A549 (cell line): ENCODE measurements around the gene TMEM37. TPM values are rescaled to one million over a fixed set of nuclear protein-coding genes. Genes with fewer than 3 reads are reported as not detected.
A peak's percentile ranks its signal among the peaks of the same experiment; 100 is the strongest.

Experiments used
- ATAC-seq, 2 experiments: fragments of 200-7000 bp in 1 of 2; fragments of >200 bp in 1 of 2; cut with Nextera tagmentation in 1 of 2; cut with Tn5 transposase in 1 of 2; 3 replicates each; pipeline versions ENCODE4 v1.8.0 to v1.9.1; 2018 to 2020; ENCODE audit warnings: mild to moderate bottlenecking in 1 of 2, moderate library complexity in 1 of 2
- CTCF ChIA-PET: fragments of 300-600 bp; sonication (Branson Sonifier 250); formaldehyde crosslinking; extraction: SDS; loops from one replicate; lab custom pipeline; 2021; ENCODE audit warnings: antibody characterized with exemption, inconsistent platforms; lab: Yijun Ruan, JAX
- POLR2A ChIA-PET: fragments of 350-600 bp; formaldehyde crosslinking; extraction: SDS; loops from one replicate; lab custom pipeline; 2021; ENCODE audit warnings: antibody characterized with exemption, inconsistent platforms; lab: Yijun Ruan, JAX
- DNase-seq, 2 experiments: peaks; one replicate each; pipeline versions ENCODE4 v3.0.0 to v3.0.0-alpha.2; 2011 to 2016; ENCODE audit warnings: low read depth in 1 of 2, low spot score in 1 of 2
- FAIRE-seq: peaks from 2 replicates; lab custom pipeline; 2011; peaks lifted over from hg19 to GRCh38; lab: Jason Lieb, UNC
- H3K27ac ChIP-seq, 2 experiments: fragments of >200 bp; sonication (Bioruptor Twin); formaldehyde crosslinking; 3 replicates each; pipeline ENCODE4 v1.5.1; 2016 to 2017
- H3K4me1 ChIP-seq: fragments of >200 bp; sonication (Bioruptor Twin); formaldehyde crosslinking; 3 replicates; pipeline ENCODE4 v1.6.1; 2016
- H3K4me2 ChIP-seq: fragments of >200 bp; sonication (Bioruptor Twin); formaldehyde crosslinking; 3 replicates; pipeline ENCODE4 v1.6.1; 2016
- H3K4me3 ChIP-seq: fragments of >200 bp; sonication (Bioruptor Twin); formaldehyde crosslinking; 3 replicates; pipeline ENCODE4 v1.5.1; 2016
- H3K9me3 ChIP-seq: fragments of >200 bp; sonication (Bioruptor Twin); formaldehyde crosslinking; 3 replicates; pipeline ENCODE4 v1.6.1; 2016
- BCL3 ChIP-seq: fragments of >200 bp; sonication (Bioruptor Twin); formaldehyde crosslinking; IDR thresholded peaks from 3 replicates; pipeline ENCODE4 v1.6.1; 2016
- CHD4 ChIP-seq: fragments of 200-600 bp; sonication (generic); IDR thresholded peaks from 2 replicates; pipeline ENCODE4 v1.6.1; 2016; ENCODE audit warnings: antibody characterized with exemption, mild to moderate bottlenecking, borderline replicate concordance
- CTCF ChIP-seq: fragments of >200 bp; sonication (Bioruptor Twin); formaldehyde crosslinking; IDR thresholded peaks from 3 replicates; pipeline ENCODE4 v1.5.1; 2016
- EP300 ChIP-seq, 2 experiments: fragments of >200 bp; sonication (Bioruptor Twin); formaldehyde crosslinking; IDR thresholded peaks; 2 replicates in 1 of 2; 3 replicates in 1 of 2; pipeline ENCODE4 v1.6.1; 2016 to 2017
- ESRRA ChIP-seq: fragments of 150-350 bp; IDR thresholded peaks from 2 replicates; pipeline ENCODE4 v1.6.1; 2014; ENCODE audit warnings: mild to moderate bottlenecking, low read length, borderline replicate concordance
- FOSB ChIP-seq: fragments of 250-450 bp; sonication (Bioruptor Pico); IDR thresholded peaks from 2 replicates; pipeline ENCODE4 v1.5.0; 2020; ENCODE audit warnings: mild to moderate bottlenecking, moderate library complexity
- HEYL ChIP-seq: fragments of 250-450 bp; sonication (Bioruptor Pico); IDR thresholded peaks from 2 replicates; pipeline ENCODE4 v1.8.0; 2021; ENCODE audit warnings: mild to moderate bottlenecking, moderate library complexity
- KDM5A ChIP-seq: fragments of 200-600 bp; sonication (generic); IDR thresholded peaks from 2 replicates; pipeline ENCODE4 v1.6.1; 2016; ENCODE audit warnings: antibody characterized with exemption, mild to moderate bottlenecking
- MAZ ChIP-seq: fragments of 150-350 bp; IDR thresholded peaks from 2 replicates; pipeline ENCODE4 v1.6.1; 2014; ENCODE audit warnings: antibody characterized with exemption, low read depth, low read length, borderline replicate concordance
- MYC ChIP-seq: IDR thresholded peaks from 2 replicates; pipeline ENCODE4 v1.6.1; 2012; ENCODE audit warnings: mild to moderate bottlenecking, inconsistent platforms, low read length, improper control_type of control experiment, borderline replicate concordance
- NPAS2 ChIP-seq: fragments of 250-450 bp; sonication (Bioruptor Pico); IDR thresholded peaks from 2 replicates; pipeline ENCODE4 v1.8.0; 2022; ENCODE audit warnings: mild to moderate bottlenecking, moderate library complexity, borderline replicate concordance
- PHF8 ChIP-seq: fragments of 200-600 bp; sonication (generic); IDR thresholded peaks from 2 replicates; pipeline ENCODE4 v1.6.1; 2016; ENCODE audit warnings: low read depth, mild to moderate bottlenecking, antibody characterized with exemption, moderate library complexity, borderline replicate concordance
- POLR2A ChIP-seq: IDR thresholded peaks from 2 replicates; pipeline ENCODE4 v1.6.1; 2012; ENCODE audit warnings: mild to moderate bottlenecking, low read length
- POLR2AphosphoS2 ChIP-seq: conservative IDR thresholded peaks from 2 replicates; pipeline ENCODE4 v1.6.1; 2012; ENCODE audit warnings: low read length, improper control_type of control experiment, inconsistent platforms
- RAD21 ChIP-seq, 2 experiments: fragments of >200 bp in 1 of 2; sonication (Bioruptor Twin) in 1 of 2; formaldehyde crosslinking in 1 of 2; IDR thresholded peaks in 1 of 2; conservative IDR thresholded peaks in 1 of 2; 2 replicates in 1 of 2; 3 replicates in 1 of 2; pipeline ENCODE4 v1.6.1; 2012 to 2018; ENCODE audit warnings: inconsistent platforms in 1 of 2
- RNF2 ChIP-seq: fragments of 200-600 bp; sonication (generic); IDR thresholded peaks from 2 replicates; pipeline ENCODE4 v1.6.1; 2016; ENCODE audit warnings: low read depth, mild to moderate bottlenecking, antibody characterized with exemption, moderate library complexity, borderline replicate concordance
- TFCP2L1 ChIP-seq: fragments of 250-450 bp; sonication (Bioruptor Pico); IDR thresholded peaks from 2 replicates; pipeline ENCODE4 v1.5.0; 2021; ENCODE audit warnings: mild to moderate bottlenecking
- TP53 ChIP-seq: fragments of 250-450 bp; sonication (Bioruptor Pico); IDR thresholded peaks from 2 replicates; pipeline ENCODE4 v1.5.0; 2021; ENCODE audit warnings: mild to moderate bottlenecking, moderate library complexity
- ZFP36 ChIP-seq: fragments of 450-650 bp; IDR thresholded peaks from 2 replicates; pipeline ENCODE4 v1.6.1; 2014; ENCODE audit warnings: borderline replicate concordance; ENCODE audit not compliant: partially characterized antibody
- ZNF302 ChIP-seq: fragments of 250-450 bp; sonication (Bioruptor Pico); IDR thresholded peaks from 2 replicates; pipeline ENCODE4 v1.9.0; 2021; ENCODE audit warnings: inconsistent platforms, mild to moderate bottlenecking, moderate library complexity
- WGBS: methylation state at CpG from one replicate; pipeline ENCODE4 v1.1.6; 2017; ENCODE audit errors: missing lambda C conversion rate; 5-methylcytosine and 5-hydroxymethylcytosine counted together
- polyA plus RNA-seq, 4 experiments: library from polyadenylated mRNA; depleted of rRNA in 3 of 4; stranded (reverse); fragments of >200 nt; fragmentation: RNase III in 1 of 4; extraction: RNeasy Plus Mini Kit Qiagen cat#74134 plus additional on column Dnase treatment in 1 of 4; gene quantifications; 2 replicates in 3 of 4; 3 replicates in 1 of 4; pipeline ENCODE4 v1.2.3, GENCODE V29; 2011 to 2017
- TF ChIP-seq, protein P1 (sequence below): fragments of >200 bp; sonication (Bioruptor Twin); formaldehyde crosslinking; IDR thresholded peaks from 2 replicates; pipeline ENCODE4 v1.6.1; 2016
- TF ChIP-seq, protein P2 (sequence below): fragments of 150-350 bp; IDR thresholded peaks from 2 replicates; pipeline ENCODE4 v1.6.1; 2014; ENCODE audit warnings: low read depth, mild to moderate bottlenecking, low read length

The TMEM37 gene
- polyA plus RNA-seq, 2 of the 4 experiments (the other 2 are of a cell fraction): 5.1 to 7.5 TPM

DNA sequence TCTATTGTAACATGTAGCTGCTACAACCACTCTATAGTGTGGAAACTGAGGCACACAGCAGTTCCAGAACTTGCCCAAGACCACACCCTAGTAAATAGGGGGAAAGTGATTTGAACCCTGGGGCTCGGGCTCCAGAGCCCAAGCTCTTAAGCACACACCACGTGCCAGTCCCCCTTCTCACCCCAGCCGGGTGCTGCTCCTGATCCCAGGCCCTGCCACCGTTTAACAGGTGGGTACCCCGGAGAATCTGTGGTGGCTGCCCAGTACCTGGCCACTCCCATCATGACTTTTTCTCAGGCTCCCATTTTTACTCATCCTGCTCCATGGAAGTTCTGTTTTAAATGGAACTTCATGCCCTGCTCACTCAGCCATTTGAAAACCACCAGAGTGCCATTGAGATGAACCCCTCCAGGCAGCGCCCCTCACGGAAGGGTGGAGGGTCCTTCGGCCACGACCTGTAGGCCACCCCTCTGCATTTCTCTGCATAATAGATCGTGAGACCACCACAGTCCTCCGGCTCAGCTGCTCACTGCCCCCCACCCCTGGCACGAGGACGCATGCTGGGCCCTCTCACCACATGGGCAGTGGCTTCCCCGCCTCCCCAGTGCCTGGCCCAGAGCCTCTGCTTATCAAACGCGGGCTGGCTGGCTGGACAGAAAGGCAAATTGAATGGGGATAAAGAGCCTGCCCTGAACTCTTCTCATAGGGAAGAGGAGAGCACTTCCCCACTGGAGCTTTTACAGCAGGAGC is 42.1 kb downstream of the TMEM37 start:
- H3K9me3 ChIP-seq: no peaks in the 10 kb centered on the region
- no peak overlapping the region for H3K27ac ChIP-seq
- peaks cover 4% of the 10 kb centered on the region; the same call in 1 of the 3 replicates for H3K4me1 ChIP-seq
- ATAC-seq: no peak
- DNase-seq: no peak
- FAIRE-seq: no peak
- H3K4me3 ChIP-seq: no peak overlapping the region
- no peak for TF ChIP-seq POLR2A
- TF ChIP-seq CHD4: no peak
- TF ChIP-seq, protein P1, sequence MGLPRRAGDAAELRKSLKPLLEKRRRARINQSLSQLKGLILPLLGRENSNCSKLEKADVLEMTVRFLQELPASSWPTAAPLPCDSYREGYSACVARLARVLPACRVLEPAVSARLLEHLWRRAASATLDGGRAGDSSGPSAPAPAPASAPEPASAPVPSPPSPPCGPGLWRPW: no peak
- TF ChIP-seq POLR2AphosphoS2: no peak
- no peak for TF ChIP-seq EP300 (IDR thresholded peaks at IDR 0.05)
- TF ChIP-seq RNF2: no peak
- TF ChIP-seq ZNF302: no peak
- no peak for TF ChIP-seq TFCP2L1 (CRISPR knock-in tag)
- TF ChIP-seq ESRRA: no peak
- TF ChIP-seq MAZ: no peak
- no peak for TF ChIP-seq PHF8
- TF ChIP-seq RAD21 (conservative IDR thresholded peaks at IDR 0.05 in 1 of 2, IDR thresholded peaks at IDR 0.05 in 1 of 2): no peak
- no peak for TF ChIP-seq TP53 (CRISPR knock-in tag)
- no peak for TF ChIP-seq BCL3
- TF ChIP-seq, protein P2, sequence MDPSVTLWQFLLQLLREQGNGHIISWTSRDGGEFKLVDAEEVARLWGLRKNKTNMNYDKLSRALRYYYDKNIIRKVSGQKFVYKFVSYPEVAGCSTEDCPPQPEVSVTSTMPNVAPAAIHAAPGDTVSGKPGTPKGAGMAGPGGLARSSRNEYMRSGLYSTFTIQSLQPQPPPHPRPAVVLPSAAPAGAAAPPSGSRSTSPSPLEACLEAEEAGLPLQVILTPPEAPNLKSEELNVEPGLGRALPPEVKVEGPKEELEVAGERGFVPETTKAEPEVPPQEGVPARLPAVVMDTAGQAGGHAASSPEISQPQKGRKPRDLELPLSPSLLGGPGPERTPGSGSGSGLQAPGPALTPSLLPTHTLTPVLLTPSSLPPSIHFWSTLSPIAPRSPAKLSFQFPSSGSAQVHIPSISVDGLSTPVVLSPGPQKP: no peak
- TF ChIP-seq, all 56 proteins: peak for 0
- CTCF ChIA-PET: interaction anchor here (1.3 to 14.8 kb wide), 3 partner anchors 70 to 592 kb away, joined by 3 to 255 read pairs (median 4); no protein-coding TSS in a partner anchor
- no peak overlapping the region for H3K4me2 ChIP-seq
- POLR2A ChIA-PET: no interaction called here
- 80% methylated on average over 12 of the region's 16 CpGs for WGBS

DNA sequence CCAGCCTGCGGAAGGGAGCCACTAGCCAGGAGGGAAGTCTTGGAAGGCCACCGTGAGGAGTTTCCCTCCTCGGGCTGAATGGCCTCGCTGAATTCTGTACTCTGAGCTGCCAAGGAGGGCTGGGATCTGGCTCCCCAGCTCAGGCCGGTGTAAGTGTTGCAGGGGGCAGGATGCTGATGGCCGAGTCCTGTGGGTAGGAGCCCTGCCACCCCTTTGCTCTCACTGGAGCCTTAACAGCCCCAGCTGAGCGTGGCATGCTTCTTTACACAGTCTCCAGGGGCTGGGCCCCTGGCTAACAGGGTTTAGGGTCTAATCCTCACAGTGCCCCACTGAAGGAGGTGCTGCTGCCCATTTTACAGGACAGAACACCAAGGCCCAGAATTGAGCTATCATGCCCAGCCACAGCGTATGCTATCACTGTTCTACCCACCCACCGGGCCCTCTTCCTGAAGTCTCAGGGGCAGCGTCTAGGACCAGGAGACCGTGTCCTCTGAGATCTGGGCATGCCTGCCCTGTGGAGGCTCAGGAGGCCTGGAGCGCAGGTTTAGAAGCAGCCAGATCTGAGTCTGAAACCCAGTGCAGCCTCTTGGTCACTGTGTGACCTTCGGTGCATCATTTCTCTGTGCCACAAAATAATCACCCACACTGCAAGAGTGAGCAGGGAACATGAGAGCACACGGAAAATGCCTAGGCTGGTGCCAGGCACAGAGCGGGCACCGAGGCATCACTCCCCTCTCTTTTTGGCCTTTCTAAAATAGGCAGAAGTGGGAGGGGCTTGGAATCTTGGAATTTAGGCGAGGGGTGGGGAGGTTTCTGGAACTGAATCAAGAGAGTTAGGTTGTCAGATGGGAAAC is 42.9 kb downstream of the TMEM37 start:
- FAIRE-seq: no peak
- WGBS: 86% methylated on average over 16 of the region's 17 CpGs
- H3K4me3 ChIP-seq: no peak overlapping the region
- H3K4me2 ChIP-seq: no peak overlapping the region
- no peak for ATAC-seq
- H3K27ac ChIP-seq: 0 out of 6 replicates have a peak overlapping the region, but pooled peaks of 1 of the 2 experiments have one; percentile 13
- DNase-seq: no peak
- ChIA-PET POLR2A (no interaction called here), CTCF (interaction anchor here (0.8 to 14.8 kb wide), 9 partner anchors 11 to 593 kb away, joined by 3 to 255 read pairs (median 8); no protein-coding TSS in a partner anchor)
- H3K4me1 ChIP-seq: peaks cover 4% of the 10 kb centered on the region; the same call in 1 of the 3 replicates
- H3K9me3 ChIP-seq: no peaks in the 10 kb centered on the region
- TF ChIP-seq NPAS2 (CRISPR knock-in tag) (no peak), POLR2A (no peak), CTCF (no peak), KDM5A (no peak), TP53 (CRISPR knock-in tag) (no peak), ZFP36 (no peak), HEYL (CRISPR knock-in tag) (no peak), EP300 (IDR thresholded peaks at IDR 0.05) (no peak), MYC (no peak), FOSB (CRISPR knock-in tag) (no peak)
- TF ChIP-seq, protein P2: no peak
